ENCODE data around the gene KLF12.

Gene KLF12

DNA sequence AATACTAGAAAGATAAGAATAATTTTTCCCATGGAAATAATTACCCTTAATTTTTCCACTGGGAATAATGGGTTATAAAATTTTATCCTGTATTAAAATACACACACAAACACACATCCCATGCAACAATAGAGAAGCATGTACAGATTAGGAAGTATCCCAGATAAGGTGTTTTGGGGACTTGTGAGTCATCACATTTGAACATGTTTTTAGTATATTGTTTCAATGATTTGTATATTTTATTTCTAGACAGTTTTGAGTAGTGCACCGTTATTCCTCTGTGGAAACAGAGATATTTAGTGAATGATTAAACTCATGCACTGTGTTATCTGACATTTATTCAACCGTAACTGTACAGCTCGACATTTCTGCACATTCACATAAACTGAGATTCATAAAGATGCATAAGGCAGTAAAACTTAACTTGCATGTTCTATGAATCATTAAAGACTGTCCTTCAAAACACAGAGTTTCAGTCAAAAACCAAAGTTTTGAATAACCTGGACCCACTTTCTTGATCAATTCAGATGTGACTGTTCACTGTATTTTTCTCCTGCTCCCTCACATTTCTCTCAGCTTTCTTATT is 30.1 kb downstream of the KLF12 start:
- DNase-seq (ENCODE audit: low read depth) = no peak

DNA sequence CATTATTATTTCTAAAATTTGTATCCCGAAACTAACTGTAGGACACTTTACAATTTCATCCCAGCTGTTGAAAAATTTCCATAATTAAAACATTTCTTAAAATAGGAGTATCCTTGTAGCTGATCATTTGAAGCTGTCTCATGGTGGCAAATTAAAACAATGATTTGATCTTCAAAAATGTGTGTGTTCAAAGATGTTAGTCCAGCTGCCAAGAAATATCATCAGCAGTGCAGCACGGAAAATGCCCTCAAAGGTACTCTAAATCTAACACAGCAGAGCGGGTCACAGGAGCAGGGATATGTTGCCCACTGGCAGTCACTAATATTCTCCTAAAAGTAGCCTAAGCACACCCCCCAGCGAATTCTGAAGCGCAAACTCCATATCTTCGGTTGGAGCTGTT is 31.0 kb downstream of the KLF12 start:
- DNase-seq (ENCODE audit: low read depth) = no peak

DNA sequence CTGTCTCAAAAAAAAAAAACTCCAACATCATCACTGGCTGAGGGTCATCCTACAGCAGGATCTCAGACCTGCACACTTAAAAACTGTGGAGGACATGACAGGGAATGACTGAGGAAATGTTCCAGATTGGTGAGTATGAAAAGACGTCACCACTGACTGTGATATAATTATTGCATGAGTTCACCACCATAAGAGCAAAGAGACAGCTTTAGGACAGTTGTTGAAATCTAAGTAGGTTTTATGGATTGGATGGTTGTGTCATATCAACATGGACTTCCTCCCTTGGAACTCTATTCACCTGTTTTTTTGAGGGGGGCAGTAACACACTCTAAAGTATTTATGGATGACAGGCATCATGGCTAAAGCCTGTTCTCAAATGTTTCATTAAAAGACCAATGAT is 31.5 kb downstream of the KLF12 start:
- no peak for DNase-seq (ENCODE audit: low read depth)

DNA sequence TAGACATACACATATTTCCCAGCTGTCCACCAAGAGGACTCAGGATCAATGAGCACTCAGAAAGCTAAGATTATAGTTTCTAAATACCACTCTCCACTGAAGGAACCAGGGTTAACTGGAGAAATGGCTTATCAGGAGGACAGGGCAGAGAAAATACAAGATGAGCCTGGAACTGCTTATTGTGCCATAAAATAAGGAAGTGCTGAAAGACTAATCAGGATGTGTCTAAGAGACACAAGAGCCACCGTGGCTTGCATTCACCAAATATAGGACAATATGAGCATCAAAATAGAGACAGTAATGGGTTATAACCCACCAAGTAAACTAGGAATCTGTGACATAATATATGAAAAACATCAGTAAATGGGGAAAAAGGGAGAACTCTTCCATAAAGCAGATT is 32.8 kb downstream of the KLF12 start:
- DNase-seq (ENCODE audit: low read depth) = no peak

DNA sequence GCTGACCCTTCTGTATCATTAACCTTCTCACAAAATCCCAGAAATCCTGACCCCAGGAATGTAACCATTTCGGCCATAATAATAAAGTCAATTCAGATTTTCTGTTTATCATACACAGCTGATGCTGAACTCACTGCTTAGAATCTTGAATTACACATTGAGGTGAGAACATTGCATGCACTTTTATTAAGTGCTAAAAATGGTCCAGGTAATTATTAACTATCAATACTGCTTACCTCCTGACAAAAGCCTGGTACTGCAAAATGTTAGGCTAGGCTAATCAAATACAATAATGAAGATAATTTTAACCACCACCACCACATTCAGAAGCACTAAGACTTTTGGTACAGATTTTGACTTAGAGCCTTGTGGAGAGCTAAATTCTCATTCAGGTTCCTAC is 36.1 kb downstream of the KLF12 start:
- DNase-seq (ENCODE audit: low read depth) = no peak

DNA sequence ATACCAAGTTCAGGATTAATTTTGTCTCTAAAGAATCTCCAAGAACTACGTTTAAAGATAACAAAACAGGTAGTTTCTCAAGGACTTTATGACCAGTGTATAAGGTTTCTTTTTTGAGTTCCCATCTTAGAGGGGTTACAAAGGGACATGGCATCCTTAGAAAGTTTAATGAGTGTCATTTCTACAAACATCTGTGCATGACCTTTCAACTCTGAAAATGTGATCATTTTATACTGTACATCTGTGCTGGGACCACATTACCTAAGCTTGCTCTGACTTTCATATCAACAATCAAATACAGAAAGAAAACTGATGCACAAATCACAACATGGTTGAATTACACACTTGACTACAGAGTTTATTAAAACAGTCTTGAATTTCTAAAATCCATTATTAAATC is 37.1 kb downstream of the KLF12 start:
- no peak for DNase-seq (ENCODE audit: low read depth)

DNA sequence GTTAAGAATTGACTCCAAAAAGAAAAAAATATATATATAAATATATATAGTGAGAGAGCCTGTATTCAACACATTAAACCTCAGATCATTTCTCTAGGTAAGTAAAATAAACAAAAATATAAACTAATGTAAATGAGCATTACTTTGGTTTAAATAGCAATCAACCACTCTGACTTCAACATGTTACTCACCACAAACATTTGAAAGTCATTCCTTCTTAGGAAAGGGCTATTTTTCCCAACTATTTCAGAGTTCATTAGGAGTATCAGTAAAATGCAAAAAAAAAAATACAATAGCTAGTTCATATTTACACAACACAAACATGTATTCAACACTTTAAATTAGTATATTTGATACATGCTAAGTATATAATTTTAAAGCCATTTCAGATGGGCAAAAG is 40.5 kb downstream of the KLF12 start:
- DNase-seq (ENCODE audit: low read depth) = no peak

DNA sequence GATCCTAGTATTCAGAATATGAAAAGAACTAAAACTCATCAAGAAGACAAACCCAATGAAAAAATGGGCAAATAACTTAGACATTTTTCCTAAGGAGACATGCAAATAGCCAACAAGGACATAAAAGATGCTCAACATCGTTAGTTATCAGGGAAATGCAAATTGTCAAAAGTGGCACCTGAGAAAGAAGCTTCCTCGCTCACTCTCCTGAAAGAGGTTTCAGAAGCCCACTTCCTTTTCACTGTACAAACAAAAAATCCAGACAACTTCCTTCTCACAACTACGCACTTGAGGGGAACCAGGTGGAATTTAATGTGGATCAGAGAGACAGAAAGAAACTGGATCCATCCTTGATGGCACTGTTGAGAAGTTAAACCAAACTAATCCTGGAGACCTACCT is 41.5 kb downstream of the KLF12 start:
- no peak for DNase-seq (ENCODE audit: low read depth)

DNA sequence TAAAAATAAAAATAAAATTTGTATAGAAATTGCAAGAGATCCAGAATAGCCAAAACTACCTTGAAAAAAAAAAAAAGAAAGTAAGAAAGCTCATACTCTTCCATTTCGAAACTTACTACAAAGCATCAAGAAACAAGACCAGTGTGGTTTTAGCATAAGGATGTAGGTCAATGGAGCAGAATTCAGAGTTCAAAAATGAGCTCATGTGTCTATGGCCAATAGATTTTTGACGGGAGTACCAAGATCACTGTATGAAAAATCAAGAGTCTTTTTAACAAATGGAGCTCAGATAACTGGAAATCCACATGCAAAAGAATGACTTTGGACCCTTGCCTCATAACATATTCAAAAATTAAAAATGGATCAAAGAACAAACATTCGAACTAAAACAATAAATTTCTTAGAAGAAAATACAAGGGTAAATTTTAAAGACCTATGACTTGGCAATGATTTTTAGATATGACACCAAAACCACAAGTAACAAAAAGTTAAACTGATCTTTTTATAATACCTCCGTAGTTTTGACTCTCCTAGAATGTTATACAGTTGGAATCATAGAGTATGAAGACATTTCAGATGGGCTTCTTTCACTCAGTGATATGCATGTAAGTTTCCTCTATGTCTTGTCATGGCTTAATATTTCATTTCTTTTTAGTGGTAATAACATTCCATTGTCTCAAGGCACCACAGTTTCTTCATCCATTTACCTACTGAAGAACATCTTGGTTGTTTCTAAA is 43.2 kb downstream of the KLF12 start:
- DNase-seq (ENCODE audit: low read depth) = no peak

DNA sequence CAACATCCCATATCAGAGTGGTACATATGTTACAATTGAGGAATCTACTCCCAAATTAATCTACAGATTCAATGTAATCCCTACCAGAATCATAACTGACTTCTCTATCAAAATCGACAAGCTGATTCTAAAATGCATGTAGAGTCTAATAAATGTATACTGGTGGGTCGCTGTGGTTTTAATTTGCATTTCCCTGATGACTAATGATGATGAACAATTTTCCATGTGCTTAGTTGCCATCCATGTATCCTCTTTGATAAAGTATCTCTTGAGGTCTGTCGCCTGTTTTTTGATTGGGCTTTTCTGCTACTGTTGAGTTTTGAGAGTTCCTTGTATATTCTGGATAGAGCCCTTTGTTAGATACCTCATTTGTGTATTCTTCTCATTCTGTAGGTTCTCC is 43.8 kb downstream of the KLF12 start:
- DNase-seq (ENCODE audit: low read depth) = no peak

DNA sequence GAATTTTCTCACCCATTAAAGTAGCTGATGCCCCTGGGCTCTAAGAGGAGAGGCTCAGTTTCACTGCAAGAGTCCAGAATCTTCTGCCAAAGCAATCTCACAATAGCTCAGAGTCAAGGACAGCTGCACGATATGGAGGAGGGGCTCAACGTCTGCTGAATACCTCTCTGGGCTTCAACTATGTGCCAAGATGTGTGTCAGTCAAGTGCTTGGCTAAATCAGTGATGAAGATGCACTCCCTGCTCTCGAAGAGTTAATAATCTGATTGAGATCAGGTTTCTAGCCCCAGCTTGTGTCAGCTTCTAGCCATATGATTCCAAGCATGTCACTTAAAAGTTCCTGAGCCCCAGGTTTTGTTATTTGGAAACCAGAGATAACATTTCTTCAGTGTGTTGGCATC is 46.8 kb downstream of the KLF12 start:
- no peak for DNase-seq (ENCODE audit: low read depth)
